GM13976 (cell line): ENCODE data around the gene GPRC5D.

Source experiments
- DNase-seq: peaks from one replicate; pipeline ENCODE4 v3.0.0; 2012; ENCODE audit warnings: low spot score
- in situ Hi-C: fragments of 300-500 bp; cut with MboI; formaldehyde crosslinking; loops from one replicate; pipeline ENCODE4 v1.12.0; 2022; ENCODE audit warnings: low sequenced_read_pairs, mixed read lengths, inconsistent platforms; ENCODE audit not compliant: unreplicated experiment
- TF ChIP-seq, protein P1 (sequence below): IDR thresholded peaks from 2 replicates; pipeline ENCODE4 v1.5.1; 2012; ENCODE audit warnings: borderline replicate concordance, mild to moderate bottlenecking; ENCODE audit not compliant: insufficient read depth; ENCODE audit errors: extremely low read depth, missing control alignments, control extremely low read depth

GPRC5D gene

GRCh38 chr12:12973019-12973418, 21.0 kb upstream of the GPRC5D start:
- TF ChIP-seq, protein P1, sequence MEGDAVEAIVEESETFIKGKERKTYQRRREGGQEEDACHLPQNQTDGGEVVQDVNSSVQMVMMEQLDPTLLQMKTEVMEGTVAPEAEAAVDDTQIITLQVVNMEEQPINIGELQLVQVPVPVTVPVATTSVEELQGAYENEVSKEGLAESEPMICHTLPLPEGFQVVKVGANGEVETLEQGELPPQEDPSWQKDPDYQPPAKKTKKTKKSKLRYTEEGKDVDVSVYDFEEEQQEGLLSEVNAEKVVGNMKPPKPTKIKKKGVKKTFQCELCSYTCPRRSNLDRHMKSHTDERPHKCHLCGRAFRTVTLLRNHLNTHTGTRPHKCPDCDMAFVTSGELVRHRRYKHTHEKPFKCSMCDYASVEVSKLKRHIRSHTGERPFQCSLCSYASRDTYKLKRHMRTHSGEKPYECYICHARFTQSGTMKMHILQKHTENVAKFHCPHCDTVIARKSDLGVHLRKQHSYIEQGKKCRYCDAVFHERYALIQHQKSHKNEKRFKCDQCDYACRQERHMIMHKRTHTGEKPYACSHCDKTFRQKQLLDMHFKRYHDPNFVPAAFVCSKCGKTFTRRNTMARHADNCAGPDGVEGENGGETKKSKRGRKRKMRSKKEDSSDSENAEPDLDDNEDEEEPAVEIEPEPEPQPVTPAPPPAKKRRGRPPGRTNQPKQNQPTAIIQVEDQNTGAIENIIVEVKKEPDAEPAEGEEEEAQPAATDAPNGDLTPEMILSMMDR: no peak
- in situ Hi-C loops: no loop called here
- DNase-seq: no peak

DNA sequence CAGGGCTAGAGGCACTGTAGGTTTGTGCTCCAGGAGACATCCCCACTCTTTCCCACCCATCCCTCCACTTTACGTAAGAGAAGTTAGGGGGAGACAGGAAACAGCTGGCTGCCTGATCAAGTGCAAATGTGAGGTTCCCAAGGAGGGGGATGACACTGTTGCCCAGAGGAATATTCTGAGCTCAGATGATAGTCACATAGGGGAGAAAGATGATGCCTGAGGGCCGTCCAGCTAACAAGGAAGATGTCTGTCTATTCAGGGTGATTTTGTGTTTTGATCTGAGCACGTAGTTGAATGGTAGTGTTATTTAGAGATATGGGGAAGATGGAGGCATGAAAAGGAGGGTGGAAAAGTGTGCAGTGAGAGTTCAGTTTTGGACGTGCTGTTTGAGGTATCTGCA, 13.9 kb upstream of the GPRC5D start:
- TF ChIP-seq, protein P1: no peak
- in situ Hi-C loops: no loop called here
- no peak for DNase-seq

DNA sequence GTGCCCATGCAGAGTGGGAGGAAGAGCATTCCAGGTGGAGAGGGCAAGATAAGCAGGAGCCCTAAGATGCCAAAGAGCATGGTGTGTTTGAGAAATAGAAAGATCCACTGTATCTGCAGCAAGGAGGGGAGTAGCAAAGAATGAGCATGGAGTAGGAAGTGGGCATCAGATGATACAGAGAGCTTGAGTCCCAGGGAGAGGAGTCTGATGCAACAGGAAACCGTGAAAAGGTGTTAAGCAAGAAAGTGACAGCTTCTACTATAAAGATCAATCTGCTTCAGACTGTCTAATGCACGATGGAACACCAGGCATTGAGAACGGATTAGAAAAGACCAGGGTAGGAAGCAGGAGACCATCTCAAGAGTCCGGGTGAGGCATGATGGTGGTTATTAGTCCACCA, 12.3 kb upstream of the GPRC5D start:
- TF ChIP-seq, protein P1: no peak
- no peak for DNase-seq
- in situ Hi-C loops: no loop called here

DNA sequence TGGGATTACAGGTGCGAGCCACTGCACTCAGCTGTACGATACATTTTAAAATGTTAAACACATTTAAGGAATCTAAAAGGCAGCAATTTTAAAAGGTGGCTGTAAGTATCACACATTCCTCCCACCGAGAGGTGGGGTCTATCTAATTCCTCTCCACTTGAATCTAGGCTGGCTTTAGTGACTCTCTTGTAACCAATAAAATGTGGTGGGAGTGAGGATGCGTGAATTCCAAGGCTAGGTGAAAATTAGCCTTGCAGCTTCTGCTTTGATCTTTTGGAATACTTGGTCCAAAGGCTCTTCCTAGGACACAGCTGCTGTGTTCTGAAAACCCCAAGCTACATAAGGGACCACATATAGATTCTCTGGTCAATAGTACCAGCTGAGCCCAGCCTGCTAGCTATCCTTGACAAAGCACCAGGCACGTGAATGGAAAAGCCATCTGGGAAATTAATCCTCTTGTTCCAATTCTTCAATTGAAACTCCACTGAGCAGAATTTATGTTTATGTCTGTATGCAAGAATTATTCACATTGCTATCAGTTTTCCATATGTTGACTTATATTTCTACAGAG, 8.8 kb upstream of the GPRC5D start:
- in situ Hi-C loops: no loop called here
- TF ChIP-seq, protein P1: no peak
- no peak for DNase-seq

DNA sequence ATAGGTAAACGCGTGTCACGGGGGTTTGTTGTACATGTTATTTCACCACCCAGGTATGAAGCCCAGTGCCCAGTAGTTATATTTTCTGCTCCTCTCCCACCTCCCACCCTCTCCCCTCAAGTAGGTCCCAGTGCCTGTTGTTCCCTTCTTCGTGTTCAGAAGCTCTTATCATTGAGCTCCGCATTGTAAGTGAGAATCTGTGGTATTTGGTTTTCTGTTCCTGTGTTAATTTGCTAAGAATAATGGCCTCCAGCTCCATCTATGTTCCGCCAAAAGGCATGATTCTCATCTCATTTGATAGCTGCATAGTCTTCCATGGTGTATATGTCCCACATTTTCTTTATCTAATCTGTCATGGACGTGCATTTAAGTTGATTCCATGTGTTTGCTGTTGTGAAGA, 6.9 kb upstream of the GPRC5D start:
- in situ Hi-C loops: no loop called here
- DNase-seq: no peak
- TF ChIP-seq, protein P1: no peak

DNA sequence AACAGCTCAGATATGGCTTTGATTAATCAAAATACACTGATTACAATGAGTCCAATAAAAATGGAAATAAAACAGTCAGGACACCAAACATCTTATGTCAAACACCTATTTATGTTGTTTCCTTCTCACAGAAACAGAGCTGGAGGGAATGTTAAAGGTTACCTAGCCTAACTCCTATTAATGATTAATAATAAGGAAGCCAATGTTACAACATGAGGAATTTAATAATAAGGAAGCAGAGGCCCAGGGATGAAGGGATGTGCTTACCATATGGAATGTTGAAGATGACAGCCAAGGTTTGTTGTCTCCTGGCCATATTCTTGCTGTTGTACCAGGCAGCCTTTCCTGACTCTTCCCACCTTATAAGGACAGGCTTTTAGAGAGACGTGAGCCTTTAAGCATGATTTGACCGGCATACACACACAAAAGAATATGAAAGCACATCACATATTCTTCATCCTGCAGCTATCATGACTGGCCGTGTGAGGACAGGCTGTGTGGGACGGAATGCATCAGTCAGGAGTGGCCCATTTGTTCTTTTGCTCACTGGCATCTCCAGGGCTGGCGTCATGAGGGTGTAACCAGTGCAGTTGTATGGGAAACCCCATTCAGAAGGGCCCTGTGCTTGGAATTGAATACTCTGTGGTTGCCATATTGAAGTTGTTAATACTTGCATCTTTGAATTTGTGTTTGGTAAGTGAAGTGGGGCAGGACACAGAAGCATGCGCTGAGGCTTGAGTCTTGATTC, 3.1 kb upstream of the GPRC5D start:
- DNase-seq: no peak
- TF ChIP-seq, protein P1: no peak
- in situ Hi-C loops: no loop called here
